HG03571 (cell line): Measurements from ENCODE around the gene SPP1.

Experiments
- ATAC-seq: cut with Tn5 transposase; IDR thresholded peaks from one replicate; pipeline ENCODE4 v1.9.1; 2021; ENCODE audit not compliant: unreplicated experiment

The SPP1 gene

GRCh38 chr4:87950936-87951511, 24.5 kb upstream of the SPP1 start:
- ATAC-seq = no peak

- ATAC-seq = no peak
Measured at GRCh38 chr4:87953826-87954225, 21.7 kb upstream of the SPP1 start.

DNA sequence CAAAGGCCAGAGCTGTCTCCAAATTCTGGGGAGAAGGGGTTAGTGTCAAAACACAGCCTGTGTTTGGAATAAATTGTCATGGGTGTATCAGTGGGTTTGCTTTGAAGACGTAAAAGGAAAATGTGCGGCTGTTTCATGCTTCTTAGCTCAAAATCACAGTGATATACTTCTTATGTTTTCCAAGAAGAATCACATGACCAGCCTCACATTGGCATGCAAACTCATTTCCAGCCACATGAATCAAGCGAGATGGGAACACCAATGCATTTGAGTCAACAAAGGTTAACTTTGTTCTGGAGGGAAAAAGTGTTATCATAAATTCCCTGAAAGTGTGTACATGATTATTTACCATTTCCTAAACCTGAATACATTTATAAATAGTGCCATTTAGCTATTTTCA, 19.0 kb upstream of the SPP1 start:
- ATAC-seq = no peak

GRCh38 chr4:87957061-87957460, 18.5 kb upstream of the SPP1 start:
- no peak for ATAC-seq

DNA sequence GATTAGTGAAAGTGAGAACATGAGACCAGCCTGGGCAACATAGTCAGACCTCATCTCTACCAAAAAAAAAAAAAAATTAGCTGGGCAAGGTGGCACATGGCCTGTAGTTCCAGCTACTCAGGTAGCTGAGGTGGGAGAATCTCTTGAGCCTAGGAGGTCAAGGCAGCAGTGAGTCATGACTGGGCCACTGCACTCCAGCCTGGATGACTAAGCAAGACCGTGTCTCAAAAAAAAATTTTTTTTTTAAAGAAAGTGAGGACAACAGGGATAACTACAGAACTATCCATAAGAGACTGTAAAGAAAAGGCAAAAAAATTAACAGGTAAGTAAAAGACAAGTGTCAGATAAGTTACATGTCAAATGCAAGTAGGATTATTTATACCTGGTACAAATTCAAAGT, 13.5 kb upstream of the SPP1 start:
- ATAC-seq = no peak

DNA sequence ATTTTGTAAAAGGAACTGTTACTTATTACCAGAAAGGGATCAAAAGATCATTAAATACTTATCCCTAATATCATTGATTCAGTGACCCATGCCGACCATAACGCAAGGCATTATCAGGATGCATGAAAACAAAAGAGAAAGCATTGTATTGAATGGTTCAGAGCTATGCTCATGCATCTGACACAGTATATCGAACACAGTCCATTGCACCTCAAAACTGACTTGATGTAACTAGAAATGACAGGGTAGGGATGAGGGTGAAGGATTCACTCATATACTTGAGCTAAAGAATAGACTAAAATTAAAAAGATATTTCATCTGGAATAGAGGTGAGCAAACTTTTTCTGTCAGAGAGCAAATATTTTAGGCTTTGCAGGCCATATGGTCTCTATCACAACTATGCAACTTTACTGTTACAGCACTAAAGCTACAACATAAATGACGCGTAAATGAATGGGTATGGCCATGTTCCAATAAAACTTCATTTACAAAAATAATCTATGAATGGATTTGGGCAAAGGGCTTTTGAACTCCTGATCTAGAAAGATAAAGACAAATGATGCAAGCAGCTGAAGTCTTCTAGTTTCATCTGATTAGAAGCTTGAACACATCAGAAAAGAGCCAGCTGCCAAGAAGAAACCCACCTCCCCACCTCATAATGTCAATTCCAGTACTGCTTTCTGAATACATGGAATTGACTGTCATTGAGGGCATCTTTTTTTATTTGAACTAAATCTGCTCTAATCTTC, 12.9 kb upstream of the SPP1 start:
- no peak for ATAC-seq

DNA sequence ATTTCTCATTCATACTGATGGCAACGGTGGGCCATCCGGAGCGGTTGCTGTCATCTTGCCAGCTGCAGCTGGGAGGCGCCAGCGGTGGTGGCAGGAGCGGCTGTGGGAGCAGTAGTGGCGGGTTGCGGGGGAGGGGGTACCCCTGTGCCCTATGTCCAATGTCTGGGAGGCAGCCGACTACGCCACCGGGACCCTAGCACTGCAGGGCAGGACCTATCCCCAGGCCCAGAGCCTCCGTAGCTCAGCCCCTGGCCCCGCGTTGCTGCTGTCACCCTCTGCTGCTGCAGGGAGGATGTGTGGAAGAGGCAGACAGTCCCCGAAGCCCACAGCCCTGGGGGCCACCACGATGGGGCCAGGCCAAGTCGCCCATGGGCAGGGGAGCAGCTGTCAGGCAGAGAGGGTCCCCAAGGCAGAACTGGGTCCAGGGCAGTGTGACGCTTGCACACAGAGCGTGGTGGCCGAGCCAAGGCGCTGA, 10.0 kb upstream of the SPP1 start:
- ATAC-seq = no peak

DNA sequence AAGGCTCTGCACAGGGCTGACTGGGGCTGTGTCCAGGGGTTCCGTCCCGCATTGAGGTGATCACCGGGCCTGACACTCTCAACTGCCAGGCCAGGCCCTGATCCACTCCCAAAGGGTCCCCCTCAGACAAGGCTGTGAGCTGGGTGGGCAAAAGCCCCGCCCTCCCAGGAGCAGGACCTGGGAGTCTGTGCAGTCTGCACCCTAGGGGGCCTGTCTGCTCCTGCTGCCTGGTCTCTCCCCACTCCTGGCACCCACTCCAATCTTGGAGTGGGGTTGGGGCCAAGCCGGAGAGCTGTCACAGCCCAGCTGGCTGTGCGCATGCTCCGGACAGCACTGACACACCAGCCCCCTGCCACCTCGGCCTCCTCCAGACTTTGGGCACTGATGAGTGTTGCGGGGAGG, 9.4 kb upstream of the SPP1 start:
- ATAC-seq = no peak

DNA sequence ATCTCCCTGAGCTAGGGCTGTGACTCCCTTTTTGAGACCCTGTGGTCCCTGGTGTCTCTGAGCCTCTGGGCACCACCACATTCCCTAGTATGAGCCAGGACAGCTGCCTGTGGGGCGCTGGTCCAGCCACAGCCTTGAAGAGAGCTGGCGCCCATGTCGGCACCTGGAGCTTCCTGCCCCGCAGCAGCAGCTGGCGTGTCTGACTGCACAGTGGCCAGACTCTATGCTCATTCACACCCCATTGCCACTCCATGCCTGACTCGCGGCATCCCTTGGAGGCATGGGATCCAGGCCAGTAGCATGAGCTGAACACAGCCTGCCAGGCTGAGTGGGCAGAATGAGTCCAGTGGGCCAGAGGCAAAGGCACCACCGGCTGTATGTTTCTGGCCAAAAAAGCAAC, 8.3 kb upstream of the SPP1 start:
- ATAC-seq = no peak

- no peak for ATAC-seq
Measured at GRCh38 chr4:87970121-87970520, 5.4 kb upstream of the SPP1 start.

DNA sequence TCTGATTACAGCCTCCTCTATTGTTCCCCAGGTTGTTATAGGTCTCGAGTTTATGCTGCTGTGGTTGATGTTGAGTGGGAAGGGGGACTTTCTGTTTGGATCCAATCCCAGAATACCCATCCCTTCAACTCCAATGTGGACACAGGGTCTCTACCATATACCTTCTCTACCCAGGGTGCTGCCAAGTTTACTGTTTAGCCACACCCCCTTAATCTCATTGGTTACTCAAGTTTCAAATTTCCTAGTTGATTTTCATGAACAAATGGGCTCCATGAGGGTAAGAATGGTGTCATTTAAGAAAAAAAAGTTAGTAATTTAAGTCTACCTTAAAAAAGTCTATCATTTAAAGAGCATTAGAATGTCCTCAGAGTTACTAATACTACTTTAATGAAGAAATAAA, 3.6 kb upstream of the SPP1 start:
- ATAC-seq = no peak

- ATAC-seq = no peak
Measured at GRCh38 chr4:87973283-87974169, 2.0 kb upstream of the SPP1 start.

DNA sequence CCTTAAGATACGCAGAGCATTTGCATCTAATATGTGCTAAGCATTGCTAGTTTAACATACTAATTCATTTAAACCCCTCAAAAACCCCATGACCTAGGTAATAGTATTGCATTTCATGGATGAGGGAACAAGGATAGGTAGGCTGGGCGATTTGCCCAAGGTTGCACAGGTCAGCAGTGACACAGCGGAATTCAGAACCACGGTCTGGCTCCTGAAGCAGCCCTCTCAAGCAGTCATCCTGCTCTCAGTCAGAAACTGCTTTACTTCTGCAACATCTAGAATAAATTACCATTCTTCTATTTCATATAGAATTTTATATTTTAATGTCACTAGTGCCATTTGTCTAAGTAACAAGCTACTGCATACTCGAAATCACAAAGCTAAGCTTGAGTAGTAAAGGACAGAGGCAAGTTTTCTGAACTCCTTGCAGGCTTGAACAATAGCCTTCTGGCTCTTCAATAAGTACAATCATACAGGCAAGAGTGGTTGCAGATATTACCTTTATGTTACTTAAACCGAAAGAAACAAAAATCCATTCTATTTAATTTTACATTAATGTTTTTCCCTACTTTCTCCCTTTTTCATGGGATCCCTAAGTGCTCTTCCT, 555 bp upstream of the SPP1 start:
- no peak for ATAC-seq

DNA sequence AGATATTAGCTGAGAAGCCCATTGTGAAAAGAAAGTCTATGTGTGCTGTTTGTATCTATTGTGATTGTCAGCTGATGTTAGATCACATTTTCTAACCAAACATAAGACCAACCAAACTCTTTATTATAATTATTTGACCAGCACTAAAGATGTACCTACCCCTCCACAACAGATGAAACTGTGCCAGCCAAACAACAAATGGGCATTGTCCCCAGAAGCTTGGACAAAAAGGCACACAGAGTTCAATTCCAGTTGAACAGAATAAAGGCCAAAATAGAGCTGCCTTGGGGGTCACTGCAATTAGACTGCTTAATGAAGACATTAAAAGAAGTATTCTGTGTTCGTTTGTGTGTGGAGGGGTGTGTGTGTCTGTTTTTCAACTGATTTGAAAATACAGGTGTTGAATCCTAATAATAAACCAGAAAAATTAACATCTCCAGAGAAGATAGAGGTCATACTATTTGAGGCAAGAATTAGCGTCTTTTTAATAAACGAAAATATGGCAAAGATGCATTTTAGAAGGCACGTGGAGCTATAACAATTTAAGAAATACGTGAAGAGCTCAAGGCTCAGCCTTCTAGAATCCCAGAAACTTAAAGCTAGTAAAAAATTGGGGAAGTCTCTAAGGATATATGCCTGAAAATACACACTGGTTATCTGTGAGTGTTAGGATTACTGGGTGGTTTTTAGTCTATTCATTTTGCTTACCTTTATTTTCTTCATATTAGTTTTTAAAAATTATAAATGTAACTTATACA, 2.2 kb downstream of the SPP1 start:
- no peak for ATAC-seq

GRCh38 chr4:87978681-87979080, 3.2 kb downstream of the SPP1 start:
- no peak for ATAC-seq

- no peak for ATAC-seq
Measured at GRCh38 chr4:87979810-87980209, 4.3 kb downstream of the SPP1 start.

DNA sequence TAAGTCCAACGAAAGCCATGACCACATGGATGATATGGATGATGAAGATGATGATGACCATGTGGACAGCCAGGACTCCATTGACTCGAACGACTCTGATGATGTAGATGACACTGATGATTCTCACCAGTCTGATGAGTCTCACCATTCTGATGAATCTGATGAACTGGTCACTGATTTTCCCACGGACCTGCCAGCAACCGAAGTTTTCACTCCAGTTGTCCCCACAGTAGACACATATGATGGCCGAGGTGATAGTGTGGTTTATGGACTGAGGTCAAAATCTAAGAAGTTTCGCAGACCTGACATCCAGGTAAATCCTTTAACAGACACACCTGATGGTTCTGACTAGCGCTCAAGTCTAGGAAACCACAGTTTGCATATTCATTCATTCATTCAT, 6.0 kb downstream of the SPP1 start:
- no peak for ATAC-seq

DNA sequence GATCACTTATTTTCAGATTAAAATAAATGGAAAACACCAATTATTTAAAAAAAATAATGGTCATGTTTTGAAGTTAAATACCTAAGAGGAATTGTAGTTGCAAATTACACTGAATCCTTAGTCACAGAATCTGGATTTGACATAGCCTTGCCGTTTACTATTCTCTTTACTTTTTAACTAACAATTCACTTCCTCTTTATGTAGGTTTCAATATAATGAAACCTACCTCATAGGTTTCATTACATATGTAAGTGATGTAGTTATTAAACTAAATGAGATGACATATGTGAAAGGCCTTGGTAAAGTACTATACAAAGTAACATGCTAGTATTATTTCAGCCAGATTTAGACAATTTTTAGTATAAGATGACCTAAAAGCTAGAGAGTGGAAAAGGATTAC, 6.5 kb downstream of the SPP1 start:
- no peak for ATAC-seq

GRCh38 chr4:87982446-87983010, 7.0 kb downstream of the SPP1 start:
- ATAC-seq = no peak

GRCh38 chr4:87983996-87984395, 8.5 kb downstream of the SPP1 start:
- ATAC-seq = no peak
